K562 (cell line): ENCODE measurements around the gene OR52I1. TPM values are rescaled to one million over a fixed set of nuclear protein-coding genes. Genes with fewer than 3 reads are reported as not detected.

Experiments
- ATAC-seq: fragments of 200-7000 bp; cut with Tn5 transposase; 3 replicates; pipeline ENCODE4 v1.9.1; 2020; ENCODE audit warnings: moderate library complexity
- BruUV-seq: library from RNA; stranded (reverse); fragments of 400-500 nt; replicated peaks from 2 replicates; lab custom pipeline; 2021; lab: Mats Ljungman, UMichigan
- CTCF ChIA-PET: fragments of 300-600 bp; formaldehyde crosslinking; extraction: SDS; loops from one replicate; lab custom pipeline; 2021; ENCODE audit warnings: low intra/inter-chr PET ratio; lab: Yijun Ruan, JAX
- POLR2A ChIA-PET: fragments of 300-600, 350-650 bp; sonication (Branson Sonifier 250); formaldehyde crosslinking; extraction: SDS; loops from one replicate; lab custom pipeline; 2021; ENCODE audit warnings: antibody characterized with exemption, inconsistent platforms; lab: Yijun Ruan, JAX
- DNase-seq, 4 experiments: peaks; one replicate each; pipeline versions ENCODE4 v3.0.0 to v3.0.0-alpha.2; 2011 to 2018; ENCODE audit warnings: low spot score in 3 of 4, mixed read lengths in 3 of 4; ENCODE audit errors: extremely low read depth in 1 of 4
- FAIRE-seq: peaks from 2 replicates; lab custom pipeline; 2011; peaks lifted over from hg19 to GRCh38; lab: Jason Lieb, UNC
- H2AFZ ChIP-seq: 2 replicates; pipeline ENCODE4 v1.6.0; 2011; ENCODE audit warnings: low read depth, low read length, control low read depth, inconsistent platforms
- H3K27ac ChIP-seq: fragments of 200-600 bp; 3 replicates; pipeline ENCODE4 v1.8.0; 2011; ENCODE audit warnings: low read depth, mild to moderate bottlenecking, control low read depth, inconsistent platforms, low read length, moderate library complexity, mixed read lengths; ENCODE audit errors: extremely low read depth
- H3K27me3 ChIP-seq, 2 experiments: fragments of 300-600 bp in 1 of 2; 2 replicates in 1 of 2; 3 replicates in 1 of 2; pipeline versions ENCODE4 v1.6.0 to v1.8.0; 2011; ENCODE audit warnings: inconsistent platforms in 2 of 2, low read length in 2 of 2, mild to moderate bottlenecking in 1 of 2, mixed read lengths in 1 of 2, moderate library complexity in 1 of 2; ENCODE audit not compliant: control insufficient read depth in 2 of 2, insufficient read depth in 2 of 2
- H3K36me3 ChIP-seq: fragments of 300-600 bp; 3 replicates; pipeline ENCODE4 v1.8.0; 2011; ENCODE audit warnings: mild to moderate bottlenecking, low read length, inconsistent platforms; ENCODE audit not compliant: control insufficient read depth, insufficient read depth
- H3K4me1 ChIP-seq, 2 experiments: fragments of 200-600 bp in 1 of 2; replicated peaks in 1 of 2; 2 replicates in 1 of 2; 3 replicates in 1 of 2; pipeline versions ENCODE4 v1.5.1 to v1.8.0; 2011; ENCODE audit warnings: inconsistent platforms in 2 of 2, low read length in 2 of 2, mild to moderate bottlenecking in 1 of 2, mixed read lengths in 1 of 2, moderate library complexity in 1 of 2; ENCODE audit not compliant: control insufficient read depth in 2 of 2, insufficient read depth in 2 of 2
- H3K4me2 ChIP-seq: 2 replicates; pipeline ENCODE4 v1.6.1; 2011; ENCODE audit warnings: low read length, control low read depth, inconsistent platforms, mixed read lengths; ENCODE audit not compliant: insufficient read depth
- H3K4me3 ChIP-seq: fragments of 200-600 bp; sonication (generic), shearing (Covaris generic); 2 replicates; pipeline ENCODE4 v1.5.1; 2016; ENCODE audit warnings: control low read depth, inconsistent platforms
- H3K79me2 ChIP-seq: fragments of 200-600 bp; 3 replicates; pipeline ENCODE4 v1.8.0; 2011; ENCODE audit warnings: low read length, inconsistent platforms; ENCODE audit not compliant: control insufficient read depth, insufficient read depth
- H3K9ac ChIP-seq, 2 experiments: 2 replicates each; pipeline versions ENCODE4 v1.6.0 to v1.6.1; 2011; ENCODE audit warnings: low read depth in 2 of 2, low read length in 2 of 2, control low read depth in 1 of 2, inconsistent platforms in 1 of 2, mild to moderate bottlenecking in 1 of 2, mixed read lengths in 1 of 2; ENCODE audit not compliant: insufficient read depth in 1 of 2
- H3K9me1 ChIP-seq: one replicate; pipeline ENCODE4 v1.6.0; 2011; ENCODE audit warnings: inconsistent platforms, mild to moderate bottlenecking, low read length, moderate library complexity; ENCODE audit not compliant: control insufficient read depth, insufficient read depth
- H3K9me3 ChIP-seq: replicated peaks from 2 replicates; pipeline ENCODE4 v1.5.1; 2011; ENCODE audit warnings: low read depth, low read length, inconsistent platforms; ENCODE audit not compliant: control insufficient read depth, insufficient read depth
- H4K20me1 ChIP-seq: replicated peaks from 2 replicates; pipeline ENCODE4 v1.6.1; 2011; ENCODE audit warnings: low read length, inconsistent platforms, mixed read lengths; ENCODE audit not compliant: control insufficient read depth, insufficient read depth
- ARID1B ChIP-seq: fragments of 450-650 bp; IDR thresholded peaks from 2 replicates; pipeline ENCODE4 v1.6.1; 2016; ENCODE audit warnings: antibody characterized with exemption, mild to moderate bottlenecking, inconsistent platforms
- ARNT ChIP-seq, 2 experiments: fragments of 450-650 bp; IDR thresholded peaks; 2 replicates each; pipeline ENCODE4 v1.6.1; 2016; ENCODE audit warnings: mild to moderate bottlenecking in 1 of 2
- C11orf30 ChIP-seq: fragments of 450-650 bp; IDR thresholded peaks from 2 replicates; pipeline ENCODE4 v1.6.1; 2016; ENCODE audit warnings: low read depth, mild to moderate bottlenecking
- CEBPB ChIP-seq: fragments of 450-650 bp; IDR thresholded peaks from 2 replicates; pipeline ENCODE4 v1.6.1; 2016; ENCODE audit warnings: missing genetic modification characterization, missing compliant biosample characterization
- CREM ChIP-seq: IDR thresholded peaks from 2 replicates; pipeline ENCODE4 v1.6.1; 2014; ENCODE audit warnings: antibody characterized with exemption, low read depth
- ELF2 ChIP-seq: fragments of 250-450 bp; sonication (Bioruptor Pico); IDR thresholded peaks from 2 replicates; pipeline ENCODE4 v1.5.0; 2021; ENCODE audit warnings: mild to moderate bottlenecking
- HDAC6 ChIP-seq: IDR thresholded peaks from 2 replicates; pipeline ENCODE4 v1.6.1; 2012; ENCODE audit warnings: low read depth, mild to moderate bottlenecking, control low read depth, inconsistent platforms, low read length, moderate library complexity
- NCOA1 ChIP-seq: fragments of 450-650 bp; IDR thresholded peaks from 2 replicates; pipeline ENCODE4 v1.6.1; 2016; ENCODE audit warnings: low read depth
- PPARD ChIP-seq: fragments of 250-450 bp; sonication (Bioruptor Pico); IDR thresholded peaks from 2 replicates; pipeline ENCODE4 v1.8.0; 2022; ENCODE audit warnings: inconsistent platforms, mild to moderate bottlenecking, moderate library complexity
- PYGO2 ChIP-seq: fragments of 450-650 bp; IDR thresholded peaks from 2 replicates; pipeline ENCODE4 v1.6.1; 2016; ENCODE audit warnings: mild to moderate bottlenecking, missing genetic modification characterization, moderate library complexity, missing compliant biosample characterization
- RAD21 ChIP-seq, 2 experiments: fragments of 250-450 bp in 1 of 2; fragments of 450-650 bp in 1 of 2; sonication (Bioruptor Pico) in 1 of 2; formaldehyde crosslinking in 1 of 2; IDR thresholded peaks in 1 of 2; conservative IDR thresholded peaks in 1 of 2; 2 replicates each; pipeline versions ENCODE4 v1.4.0 to v1.8.0; 2020 to 2022; ENCODE audit warnings: mild to moderate bottlenecking in 2 of 2, moderate library complexity in 1 of 2
- RBM15 ChIP-seq: fragments of 200-400 bp; formaldehyde crosslinking; IDR thresholded peaks from 2 replicates; pipeline ENCODE4 v1.6.1; 2018; ENCODE audit warnings: mild to moderate bottlenecking, low read length, moderate library complexity; ENCODE audit not compliant: insufficient read depth
- SIRT6 ChIP-seq: IDR thresholded peaks from one replicate; pipeline ENCODE4 v1.6.1; 2012; ENCODE audit warnings: low read depth, mild to moderate bottlenecking, control low read depth, inconsistent platforms, low read length, moderate library complexity
- SREBF2 ChIP-seq: sonication (generic); formaldehyde crosslinking; IDR thresholded peaks from 2 replicates; pipeline ENCODE4 v1.4.0; 2020; ENCODE audit warnings: mild to moderate bottlenecking, missing genetic modification reagents
- TAF15 ChIP-seq: fragments of 200-400 bp; formaldehyde crosslinking; IDR thresholded peaks from 2 replicates; pipeline ENCODE4 v1.6.1; 2017; ENCODE audit warnings: mild to moderate bottlenecking, low read depth, low read length, moderate library complexity
- ZKSCAN1 ChIP-seq: fragments of 150-350 bp; IDR thresholded peaks from 2 replicates; pipeline ENCODE4 v1.6.1; 2016; ENCODE audit warnings: low read depth, low read length
- ZNF347 ChIP-seq: fragments of 450-650 bp; formaldehyde crosslinking; IDR thresholded peaks from 2 replicates; pipeline ENCODE4 v1.4.0; 2020; ENCODE audit warnings: low read depth, mild to moderate bottlenecking, moderate library complexity
- WGBS: fragments of 100-300 bp; shearing (Covaris generic); methylation state at CpG from one replicate; pipeline ENCODE4 v1.1.6; 2016; ENCODE audit warnings: low coverage, mixed read lengths; ENCODE audit not compliant: insufficient coverage; ENCODE audit errors: missing lambda C conversion rate; 5-methylcytosine and 5-hydroxymethylcytosine counted together
- in situ Hi-C: fragments of 300-500 bp; cut with MboI; formaldehyde crosslinking; loops from 4 replicates; pipeline ENCODE4 v1.15.0; 2018; ENCODE audit warnings: inconsistent platforms, mixed read lengths
- intact Hi-C: fragments of 100-400 bp; cut with micrococcal nuclease; formaldehyde crosslinking; loops from 2 replicates; pipeline ENCODE4 v1.14.2; 2022
- polyA plus RNA-seq, 8 experiments: library from polyadenylated mRNA; depleted of rRNA in 4 of 8; stranded (reverse) in 5 of 8; unstranded in 3 of 8; fragments of >200 nt; fragmentation: Nextera tagmentation in 2 of 8; fragmentation: Illumina TruSeq in 1 of 8; extraction: Ambion mirVana in 2 of 8; extraction: Trizol in 1 of 8; gene quantifications; 2 replicates each; pipeline versions ENCODE4 v1.2.1 to v1.2.3, GENCODE V29; 2011 to 2014; ENCODE audit warnings: inconsistent platforms in 1 of 8, missing spikeins in 1 of 8
- total RNA-seq, 7 experiments: library from RNA; depleted of rRNA in 6 of 7; stranded (reverse); fragments of >200 nt in 6 of 7; fragmentation: Illumina TruSeq in 2 of 7; extraction: Trizol in 2 of 7; gene quantifications; 2 replicates each; pipeline versions ENCODE4 v1.2.1 to v1.2.3, GENCODE V29; 2011 to 2021; ENCODE audit warnings: low replicate concordance in 1 of 7
- TF ChIP-seq, protein P1 (sequence below): sonication (generic); formaldehyde crosslinking; IDR thresholded peaks from 2 replicates; pipeline ENCODE4 v1.8.0; 2023; ENCODE audit warnings: missing genetic modification reagents, mild to moderate bottlenecking, borderline replicate concordance
- TF ChIP-seq, protein P2 (sequence below): fragments of 250-450 bp; sonication (Bioruptor Pico); IDR thresholded peaks from 2 replicates; pipeline ENCODE4 v1.8.0; 2021; ENCODE audit warnings: borderline replicate concordance, mild to moderate bottlenecking, moderate library complexity; ENCODE audit not compliant: poor library complexity, severe bottlenecking

Gene OR52I1
- total and polyA plus RNA-seq, 9 of the 15 experiments (the other 6 are each of a cell fraction or from before 2014, with no cell fraction given): not detected

DNA sequence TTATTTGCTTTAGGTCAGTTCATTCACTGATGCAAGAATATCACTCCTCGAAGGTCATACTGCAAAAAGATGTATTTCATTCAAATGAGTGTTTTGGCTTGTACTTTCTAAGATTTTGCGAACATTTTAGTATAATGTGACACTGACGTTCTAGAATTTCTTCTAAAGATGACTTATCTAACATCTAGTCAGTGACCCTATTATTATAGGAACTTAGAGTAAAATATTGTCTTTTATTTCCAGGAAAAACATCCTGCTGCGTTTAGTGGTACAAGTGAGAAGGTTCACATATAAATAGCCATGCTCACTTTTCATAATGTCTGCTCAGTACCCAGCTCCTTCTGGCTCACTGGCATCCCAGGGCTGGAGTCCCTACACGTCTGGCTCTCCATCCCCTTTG is 48.9 kb upstream of the OR52I1 start, which contains the start of gene OR52M1:
Gene OR52M1, plus strand, starts transcription at position 301 of the 400 bp plus-strand sequence. Its CDS starts 0 bp downstream, at position 301.
- no peak for FAIRE-seq
- TF ChIP-seq ARNT (IDR thresholded peaks at IDR 0.05) (no peak), ZNF347 (no peak), SIRT6 (no peak), TAF15 (no peak), PYGO2 (tag) (no peak), ARID1B (no peak), HDAC6 (no peak), CREM (no peak), PPARD (no peak), C11orf30 (no peak), RAD21 (CRISPR knock-in tag; conservative IDR thresholded peaks at IDR 0.05 in 1 of 2, IDR thresholded peaks at IDR 0.05 in 1 of 2) (no peak), RBM15 (no peak), ELF2 (CRISPR knock-in tag) (no peak), NCOA1 (no peak), ZKSCAN1 (no peak), CEBPB (no peak), SREBF2 (no peak)
- TF ChIP-seq, protein P1, sequence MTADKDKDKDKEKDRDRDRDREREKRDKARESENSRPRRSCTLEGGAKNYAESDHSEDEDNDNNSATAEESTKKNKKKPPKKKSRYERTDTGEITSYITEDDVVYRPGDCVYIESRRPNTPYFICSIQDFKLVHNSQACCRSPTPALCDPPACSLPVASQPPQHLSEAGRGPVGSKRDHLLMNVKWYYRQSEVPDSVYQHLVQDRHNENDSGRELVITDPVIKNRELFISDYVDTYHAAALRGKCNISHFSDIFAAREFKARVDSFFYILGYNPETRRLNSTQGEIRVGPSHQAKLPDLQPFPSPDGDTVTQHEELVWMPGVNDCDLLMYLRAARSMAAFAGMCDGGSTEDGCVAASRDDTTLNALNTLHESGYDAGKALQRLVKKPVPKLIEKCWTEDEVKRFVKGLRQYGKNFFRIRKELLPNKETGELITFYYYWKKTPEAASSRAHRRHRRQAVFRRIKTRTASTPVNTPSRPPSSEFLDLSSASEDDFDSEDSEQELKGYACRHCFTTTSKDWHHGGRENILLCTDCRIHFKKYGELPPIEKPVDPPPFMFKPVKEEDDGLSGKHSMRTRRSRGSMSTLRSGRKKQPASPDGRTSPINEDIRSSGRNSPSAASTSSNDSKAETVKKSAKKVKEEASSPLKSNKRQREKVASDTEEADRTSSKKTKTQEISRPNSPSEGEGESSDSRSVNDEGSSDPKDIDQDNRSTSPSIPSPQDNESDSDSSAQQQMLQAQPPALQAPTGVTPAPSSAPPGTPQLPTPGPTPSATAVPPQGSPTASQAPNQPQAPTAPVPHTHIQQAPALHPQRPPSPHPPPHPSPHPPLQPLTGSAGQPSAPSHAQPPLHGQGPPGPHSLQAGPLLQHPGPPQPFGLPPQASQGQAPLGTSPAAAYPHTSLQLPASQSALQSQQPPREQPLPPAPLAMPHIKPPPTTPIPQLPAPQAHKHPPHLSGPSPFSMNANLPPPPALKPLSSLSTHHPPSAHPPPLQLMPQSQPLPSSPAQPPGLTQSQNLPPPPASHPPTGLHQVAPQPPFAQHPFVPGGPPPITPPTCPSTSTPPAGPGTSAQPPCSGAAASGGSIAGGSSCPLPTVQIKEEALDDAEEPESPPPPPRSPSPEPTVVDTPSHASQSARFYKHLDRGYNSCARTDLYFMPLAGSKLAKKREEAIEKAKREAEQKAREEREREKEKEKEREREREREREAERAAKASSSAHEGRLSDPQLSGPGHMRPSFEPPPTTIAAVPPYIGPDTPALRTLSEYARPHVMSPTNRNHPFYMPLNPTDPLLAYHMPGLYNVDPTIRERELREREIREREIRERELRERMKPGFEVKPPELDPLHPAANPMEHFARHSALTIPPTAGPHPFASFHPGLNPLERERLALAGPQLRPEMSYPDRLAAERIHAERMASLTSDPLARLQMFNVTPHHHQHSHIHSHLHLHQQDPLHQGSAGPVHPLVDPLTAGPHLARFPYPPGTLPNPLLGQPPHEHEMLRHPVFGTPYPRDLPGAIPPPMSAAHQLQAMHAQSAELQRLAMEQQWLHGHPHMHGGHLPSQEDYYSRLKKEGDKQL (CRISPR knock-in tag): no peak
- TF ChIP-seq, protein P2, sequence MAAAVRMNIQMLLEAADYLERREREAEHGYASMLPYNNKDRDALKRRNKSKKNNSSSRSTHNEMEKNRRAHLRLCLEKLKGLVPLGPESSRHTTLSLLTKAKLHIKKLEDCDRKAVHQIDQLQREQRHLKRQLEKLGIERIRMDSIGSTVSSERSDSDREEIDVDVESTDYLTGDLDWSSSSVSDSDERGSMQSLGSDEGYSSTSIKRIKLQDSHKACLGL: no peak

More for the DNA sequence above, 48.9 kb upstream of the OR52I1 start, which contains the start of gene OR52M1:
- in situ Hi-C loops (loop anchor here (10.0 kb wide), 1 partner anchor 360 kb away; no protein-coding TSS in a partner anchor), intact Hi-C loops (no loop called here)
- no peaks in the 10 kb centered on the region for H3K4me1 ChIP-seq
- no peaks in the 10 kb centered on the region for H3K9me1 ChIP-seq
- ATAC-seq: no peak
- no peak within 1 kb of the TSS for H3K4me2 ChIP-seq
- WGBS: 1% methylated on average over 5 of the region's 5 CpGs
- no peak within 1 kb of the TSS for H3K27ac ChIP-seq
- no peak within 1 kb of the TSS for H2AFZ ChIP-seq
- no peak within 1 kb of the TSS for H3K9ac ChIP-seq
- POLR2A ChIA-PET: no interaction called here
- peaks cover 0 to 11% of the 10 kb centered on the region in 2 experiments; a peak in 2 of 5 replicates for H3K27me3 ChIP-seq
- H3K36me3 ChIP-seq: no peaks in the 10 kb centered on the region
- H3K4me3 ChIP-seq: no peak within 1 kb of the TSS
- H3K79me2 ChIP-seq: no peaks in the 10 kb centered on the region
- CTCF ChIA-PET: no interaction called here
- BruUV-seq: no TSS peak
- H3K9me3 ChIP-seq: no peaks in the 10 kb centered on the region
- no peak for DNase-seq
- H4K20me1 ChIP-seq: no peaks in the 10 kb centered on the region
